Cardiac muscle cell (in vitro differentiated cells and primary cell): ENCODE results near the gene GPR183. TPM values are rescaled to one million over a fixed set of nuclear protein-coding genes. Genes with fewer than 3 reads are reported as not detected.

Experiments
- DNase-seq, 2 donors: peaks; one replicate each; pipeline versions ENCODE4 v3.0.0 to v3.0.0-alpha.2; 2010 to 2017; ENCODE audit warnings: low read depth in 1 of 2, low spot score in 1 of 2
- H3K27ac ChIP-seq: fragments of 200-600 bp; sonication (generic); 2 replicates; pipeline ENCODE4 v1.5.1; 2016
- H3K27me3 ChIP-seq: fragments of 200-600 bp; sonication (generic); 2 replicates; pipeline ENCODE4 v1.6.0; 2016; ENCODE audit warnings: control low read depth
- H3K36me3 ChIP-seq: fragments of 200-600 bp; sonication (generic); 2 replicates; pipeline ENCODE4 v1.5.1; 2016; ENCODE audit warnings: control low read depth
- H3K4me1 ChIP-seq: fragments of 200-600 bp; sonication (generic); 2 replicates; pipeline ENCODE4 v1.8.1; 2017; ENCODE audit warnings: low read depth, mild to moderate bottlenecking, mixed run types
- H3K4me3 ChIP-seq: fragments of 200-600 bp; sonication (generic); 2 replicates; pipeline ENCODE4 v1.5.1; 2016; ENCODE audit warnings: mild to moderate bottlenecking
- H3K9me3 ChIP-seq: fragments of 200-600 bp; sonication (generic); 2 replicates; pipeline ENCODE4 v1.5.1; 2017; ENCODE audit warnings: low read depth, mild to moderate bottlenecking, control low read depth
- polyA plus RNA-seq: library from polyadenylated mRNA; unstranded; fragments of >200 nt; fragmentation: Nextera tagmentation; extraction: Ambion mirVana; gene quantifications from 2 replicates; pipeline ENCODE4 v1.2.1, GENCODE V29; 2016
- total RNA-seq: library from RNA; depleted of rRNA; stranded (reverse); fragments of >200 nt; gene quantifications from 2 replicates; pipeline ENCODE4 v1.2.3, GENCODE V29; 2016
- TF ChIP-seq, protein P1 (sequence below): IDR thresholded peaks from 2 replicates; pipeline ENCODE4 v1.5.1; 2012; ENCODE audit warnings: low read depth, mild to moderate bottlenecking, low read length

GPR183 gene
- total and polyA plus RNA-seq, 2 experiments from 2014 or later, result 11.6 to 17.1 TPM

DNA sequence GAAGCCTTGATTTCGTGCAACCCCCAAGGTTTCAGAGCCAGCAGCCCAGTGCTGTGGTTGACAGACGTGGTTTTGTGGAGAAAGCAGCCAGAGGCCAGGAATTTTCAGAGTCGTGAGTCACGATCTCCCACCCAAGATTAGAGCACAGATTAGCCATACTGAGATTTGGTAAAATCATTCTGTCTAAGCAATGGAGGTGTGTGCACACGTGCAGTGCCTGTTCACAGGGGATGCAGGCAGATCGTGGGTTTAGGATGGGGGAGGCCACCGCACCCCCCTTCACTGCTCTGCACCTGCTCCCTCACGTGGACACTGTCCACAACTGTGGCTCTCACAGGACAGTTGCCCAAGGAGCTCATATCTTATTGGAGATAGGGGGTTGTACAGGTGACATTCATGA, 46.6 kb upstream of the GPR183 start:
- peaks cover 3% of the 10 kb centered on the region for H3K36me3 ChIP-seq
- TF ChIP-seq, protein P1, sequence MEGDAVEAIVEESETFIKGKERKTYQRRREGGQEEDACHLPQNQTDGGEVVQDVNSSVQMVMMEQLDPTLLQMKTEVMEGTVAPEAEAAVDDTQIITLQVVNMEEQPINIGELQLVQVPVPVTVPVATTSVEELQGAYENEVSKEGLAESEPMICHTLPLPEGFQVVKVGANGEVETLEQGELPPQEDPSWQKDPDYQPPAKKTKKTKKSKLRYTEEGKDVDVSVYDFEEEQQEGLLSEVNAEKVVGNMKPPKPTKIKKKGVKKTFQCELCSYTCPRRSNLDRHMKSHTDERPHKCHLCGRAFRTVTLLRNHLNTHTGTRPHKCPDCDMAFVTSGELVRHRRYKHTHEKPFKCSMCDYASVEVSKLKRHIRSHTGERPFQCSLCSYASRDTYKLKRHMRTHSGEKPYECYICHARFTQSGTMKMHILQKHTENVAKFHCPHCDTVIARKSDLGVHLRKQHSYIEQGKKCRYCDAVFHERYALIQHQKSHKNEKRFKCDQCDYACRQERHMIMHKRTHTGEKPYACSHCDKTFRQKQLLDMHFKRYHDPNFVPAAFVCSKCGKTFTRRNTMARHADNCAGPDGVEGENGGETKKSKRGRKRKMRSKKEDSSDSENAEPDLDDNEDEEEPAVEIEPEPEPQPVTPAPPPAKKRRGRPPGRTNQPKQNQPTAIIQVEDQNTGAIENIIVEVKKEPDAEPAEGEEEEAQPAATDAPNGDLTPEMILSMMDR, result no peak
- no peaks in the 10 kb centered on the region for H3K27me3 ChIP-seq
- H3K9me3 ChIP-seq, result no peaks in the 10 kb centered on the region
- no peak for DNase-seq
- no peak overlapping the region for H3K4me3 ChIP-seq
- H3K4me1 ChIP-seq, result no peaks in the 10 kb centered on the region
- H3K27ac ChIP-seq, result no peak overlapping the region

DNA sequence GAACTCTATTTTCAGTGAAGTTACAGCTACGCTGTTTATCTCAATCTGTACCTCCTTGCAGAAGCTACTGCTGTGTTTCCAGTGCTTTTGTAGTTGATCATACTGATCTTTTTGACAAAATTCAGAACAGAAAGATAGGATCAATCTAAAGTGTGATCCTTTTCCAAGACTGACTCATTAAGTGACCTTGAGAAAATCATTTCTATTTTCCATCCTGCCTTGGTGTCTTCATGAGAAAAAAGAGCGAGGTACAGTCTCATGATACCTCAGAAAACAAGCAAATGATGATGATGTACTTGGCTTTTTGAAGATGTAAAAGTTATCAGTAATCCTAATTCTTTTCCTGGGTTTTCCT, 46.0 kb upstream of the GPR183 start:
- Histone ChIP-seq H3K9me3 (no peaks in the 10 kb centered on the region), H3K4me3 (no peak overlapping the region), H3K27me3 (no peaks in the 10 kb centered on the region), H3K4me1 (no peaks in the 10 kb centered on the region), H3K27ac (no peak overlapping the region), H3K36me3 (peaks cover 1% of the 10 kb centered on the region)
- no peak for DNase-seq
- TF ChIP-seq, protein P1, result no peak

DNA sequence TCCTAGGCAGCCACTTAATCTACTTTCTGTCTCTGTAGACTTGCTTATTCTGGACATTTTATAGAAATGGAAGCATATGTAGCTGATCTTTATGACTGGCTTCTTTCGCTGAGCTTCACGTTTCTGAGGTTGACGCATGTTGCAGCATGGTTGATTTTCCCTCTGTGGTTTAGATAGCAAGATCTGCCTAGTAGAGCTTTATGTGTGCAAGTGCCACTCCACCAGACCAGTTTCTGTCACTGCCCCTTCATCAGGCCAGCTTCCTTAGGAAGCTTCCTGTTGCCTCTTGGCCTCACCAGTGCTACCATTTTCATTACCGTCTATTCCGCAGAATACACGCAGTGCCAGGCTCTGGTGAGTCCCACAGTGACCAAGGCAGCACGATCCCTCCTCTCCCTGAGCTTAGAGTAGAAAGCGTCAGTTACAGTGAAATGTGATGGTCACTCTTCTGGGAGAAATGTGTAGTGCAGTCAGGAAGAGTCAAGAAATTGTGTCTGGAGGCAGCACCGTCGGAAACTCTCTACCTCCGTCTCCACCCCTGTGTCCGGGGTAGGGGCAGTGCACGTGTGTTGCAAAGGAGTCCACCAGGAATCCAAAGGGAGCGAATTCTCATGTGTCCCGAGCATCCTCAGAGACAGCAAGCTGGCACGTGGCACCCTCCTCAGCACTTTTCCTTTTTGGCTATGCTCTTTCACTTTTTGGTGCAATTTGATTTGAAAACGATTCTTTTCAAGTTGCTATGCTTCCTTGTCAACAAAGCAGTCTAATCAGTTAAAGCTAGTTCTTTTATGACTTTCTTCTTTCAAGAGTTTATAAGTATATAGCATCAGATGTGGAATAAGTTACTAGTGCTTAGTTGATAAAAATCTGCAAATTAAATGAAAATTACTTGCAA, 45.4 kb upstream of the GPR183 start:
- no peak for DNase-seq
- Histone ChIP-seq H3K4me3 (no peak overlapping the region), H3K27me3 (no peaks in the 10 kb centered on the region), H3K4me1 (no peaks in the 10 kb centered on the region), H3K36me3 (no peaks in the 10 kb centered on the region), H3K9me3 (no peaks in the 10 kb centered on the region), H3K27ac (no peak overlapping the region)
- TF ChIP-seq, protein P1, result no peak

DNA sequence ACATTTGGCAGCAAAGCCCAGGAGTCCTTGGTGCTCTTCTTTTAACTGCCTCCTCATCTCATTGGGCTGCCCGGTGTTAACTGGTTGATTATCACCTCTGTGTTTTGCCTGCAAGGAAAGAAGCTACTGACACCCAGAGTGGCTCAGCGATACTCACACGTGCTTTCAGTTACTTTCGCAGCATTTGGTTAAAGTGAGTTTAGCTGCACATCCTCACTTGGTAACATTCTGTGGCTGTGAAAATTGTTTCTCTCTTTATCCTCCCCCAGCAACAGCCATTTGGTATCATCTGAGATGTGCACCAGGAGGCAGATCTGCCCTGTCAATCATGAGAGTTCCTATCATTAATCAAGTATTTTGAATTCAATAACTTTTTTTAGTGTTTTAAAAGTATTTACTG, 44.6 kb upstream of the GPR183 start:
- H3K36me3 ChIP-seq, result no peaks in the 10 kb centered on the region
- DNase-seq, result no peak
- H3K9me3 ChIP-seq, result no peaks in the 10 kb centered on the region
- H3K4me1 ChIP-seq, result no peaks in the 10 kb centered on the region
- H3K4me3 ChIP-seq, result no peak overlapping the region
- no peaks in the 10 kb centered on the region for H3K27me3 ChIP-seq
- no peak overlapping the region for H3K27ac ChIP-seq
- TF ChIP-seq, protein P1, result no peak

DNA sequence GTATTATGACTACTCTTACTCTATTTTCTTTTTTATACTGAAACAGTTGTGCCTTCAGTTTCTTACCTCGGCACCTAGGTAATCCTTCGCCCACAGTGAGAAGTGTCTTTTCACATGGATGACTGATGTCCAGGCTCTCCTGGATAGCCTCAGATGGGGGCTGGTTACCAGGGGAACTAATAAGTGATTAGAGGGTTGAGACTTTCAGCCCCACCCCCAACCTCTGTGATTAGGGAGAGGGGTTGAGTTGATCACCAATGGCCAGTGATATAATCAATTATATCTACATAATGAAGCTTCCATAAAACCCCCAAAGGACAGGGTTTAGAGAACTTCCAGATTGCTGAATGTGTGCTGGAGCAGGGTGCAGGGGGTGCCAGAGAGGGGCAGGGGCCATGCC, 43.0 kb upstream of the GPR183 start:
- Histone ChIP-seq H3K27me3 (no peaks in the 10 kb centered on the region), H3K9me3 (no peaks in the 10 kb centered on the region), H3K36me3 (no peaks in the 10 kb centered on the region), H3K4me1 (no peaks in the 10 kb centered on the region), H3K27ac (no peak overlapping the region), H3K4me3 (no peak overlapping the region)
- DNase-seq, result no peak
- TF ChIP-seq, protein P1, result no peak
